Renal cortex interstitium (tissue), 11 donors: ENCODE results near the gene GMDS. TPM values are rescaled to one million over a fixed set of nuclear protein-coding genes. Genes with fewer than 3 reads are reported as not detected.

ENCODE experiments used
- DNase-seq, 11 donors: peaks; one replicate each; pipeline ENCODE4 v3.0.0-alpha.2; 2013; ENCODE audit warnings: low read depth in 9 of 11, low spot score in 4 of 11; ENCODE audit errors: extremely low read depth in 1 of 11
- polyA plus RNA-seq, 3 donors: library from polyadenylated mRNA; unstranded; fragments of 120-200 nt; gene quantifications; one replicate each; pipeline ENCODE4 v1.2.1, GENCODE V29; 2013; ENCODE audit not compliant: insufficient read length in 3 of 3

The GMDS gene
- polyA plus RNA-seq, 3 donors, result 62.2 to 72.8 (median 67.5) TPM

GRCh38 chr6:2086326-2086965 is 159.0 kb downstream of the GMDS start:
- no peak for DNase-seq

DNA sequence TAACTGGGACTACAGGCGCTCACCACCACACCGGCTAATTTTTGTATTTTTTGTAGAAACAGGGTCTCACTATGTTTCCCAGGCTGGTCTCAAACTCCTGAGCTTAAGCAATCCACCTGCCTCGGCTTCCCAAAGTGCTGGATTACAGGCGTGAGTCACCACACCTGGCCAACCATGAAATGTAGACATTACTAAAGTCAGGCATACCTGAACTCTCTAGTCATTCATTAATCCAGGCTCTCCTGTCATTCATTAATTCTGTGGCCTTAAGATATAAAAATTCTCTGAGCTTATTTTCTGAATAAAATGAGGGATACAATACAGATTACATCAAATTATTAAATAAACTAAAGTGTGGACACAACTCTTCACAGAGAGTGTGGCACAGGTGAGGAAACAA is 159.7 kb downstream of the GMDS start:
- no peak for DNase-seq

DNA sequence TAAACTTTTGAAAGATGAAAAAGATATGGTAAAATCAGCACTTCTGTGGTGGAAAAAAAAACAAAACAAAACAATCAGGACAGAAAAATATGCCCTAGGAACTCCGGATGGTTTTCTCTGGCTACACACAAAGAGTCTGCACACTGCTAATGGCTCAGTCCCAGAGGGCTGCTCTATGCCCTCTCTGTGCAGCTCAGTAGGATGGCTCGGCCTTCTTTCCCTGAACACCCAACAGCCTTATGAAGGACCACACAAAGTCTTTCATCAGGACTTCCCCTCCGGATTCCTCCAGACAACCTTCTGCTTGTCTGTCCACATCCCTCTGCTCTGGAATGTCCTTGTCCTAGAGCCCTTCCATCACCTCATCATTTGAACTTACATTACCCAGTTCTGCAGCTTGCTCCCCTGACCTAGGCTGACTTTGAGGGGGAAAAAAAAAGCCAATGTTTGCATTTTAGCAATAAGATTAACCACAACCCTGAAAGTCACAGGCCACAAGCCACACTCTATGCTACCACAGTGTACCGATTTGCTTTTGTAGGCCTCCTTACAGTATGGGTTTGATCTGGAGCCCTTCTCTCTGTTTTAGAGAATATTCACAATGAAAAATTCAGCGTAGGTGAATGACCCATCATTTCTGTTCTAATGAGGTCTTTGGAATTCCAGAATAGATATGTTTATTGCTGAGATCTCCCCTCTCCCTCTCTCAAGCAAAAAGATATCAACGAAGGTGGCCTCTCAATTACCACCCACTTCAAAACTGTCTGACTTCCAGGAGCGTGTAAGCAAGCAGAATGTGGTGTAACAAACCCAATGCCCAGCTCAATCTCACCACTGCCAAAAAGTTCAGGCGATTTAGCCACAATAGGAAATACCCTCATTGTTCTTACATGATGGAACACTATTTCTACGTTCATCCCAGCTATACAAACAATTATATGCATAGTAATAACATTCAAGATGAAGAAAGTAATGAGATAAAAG is 164.0 kb downstream of the GMDS start:
- no peak for DNase-seq

- DNase-seq, result no peak
Observed at GRCh38 chr6:2078888-2079287, 166.5 kb downstream of the GMDS start.

- DNase-seq, result no peak
Observed at GRCh38 chr6:2077826-2078225, 167.6 kb downstream of the GMDS start.

DNA sequence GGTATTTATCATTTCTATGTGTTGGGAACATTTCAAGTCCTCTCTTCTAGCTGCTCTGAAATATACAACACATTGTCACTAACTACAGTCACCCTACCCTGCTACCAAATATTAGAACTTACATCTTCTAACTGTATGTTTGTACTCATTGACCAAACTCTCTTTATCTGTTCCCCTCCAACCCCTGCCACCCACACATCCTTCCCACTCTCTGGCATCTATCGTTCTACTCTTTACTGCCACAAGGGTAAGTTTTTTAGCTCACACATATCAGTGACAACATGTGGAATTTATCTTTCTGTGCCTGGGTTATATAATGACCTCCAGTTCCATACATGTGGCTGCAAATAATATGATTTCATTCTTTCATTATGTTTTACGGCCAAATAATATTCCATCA is 171.9 kb downstream of the GMDS start:
- no peak for DNase-seq

- DNase-seq, result no peak
Observed at GRCh38 chr6:2072453-2072852, 173.0 kb downstream of the GMDS start.

- DNase-seq, result no peak
Observed at GRCh38 chr6:2063547-2063946, 181.9 kb downstream of the GMDS start.

DNA sequence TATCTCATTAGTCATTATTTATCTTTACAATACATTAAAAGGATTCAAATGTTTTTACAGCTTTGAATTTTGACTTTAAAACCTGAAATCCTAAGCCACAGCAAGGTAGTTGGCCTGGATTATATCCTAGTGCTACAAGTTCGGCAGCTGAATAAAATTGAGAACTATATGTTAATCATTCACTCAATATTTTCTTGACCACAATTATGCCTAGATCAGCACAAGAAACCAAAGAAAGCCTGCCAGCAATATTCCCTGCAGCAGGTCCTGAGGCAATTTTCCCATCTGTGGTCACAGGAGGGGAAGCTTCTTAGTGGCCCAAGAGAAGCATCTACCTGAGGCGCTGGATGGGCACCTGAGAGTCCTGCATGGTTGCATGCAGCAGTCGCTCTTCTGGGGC is 183.5 kb downstream of the GMDS start:
- DNase-seq, result no peak

DNA sequence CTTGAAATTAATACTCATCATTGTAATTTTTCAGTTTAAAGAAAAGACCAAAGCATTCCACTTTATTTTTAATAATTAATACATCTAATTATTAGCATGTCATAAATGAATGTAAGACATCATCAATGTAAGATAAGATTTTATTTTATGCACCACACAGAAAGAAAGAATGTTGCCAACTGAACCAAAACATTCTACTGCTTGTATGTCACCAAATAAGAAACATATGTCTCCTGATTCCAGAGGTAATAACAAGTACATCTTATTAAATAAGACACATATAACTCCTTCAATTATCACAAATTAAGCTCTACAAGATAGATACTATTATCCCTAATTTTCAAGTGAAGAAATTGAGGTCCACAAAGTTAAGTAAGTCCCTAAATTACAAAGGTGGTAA is 189.5 kb downstream of the GMDS start:
- DNase-seq, result no peak

- no peak for DNase-seq
Observed at GRCh38 chr6:2055143-2055542, 190.3 kb downstream of the GMDS start.

GRCh38 chr6:2054516-2055067 is 190.8 kb downstream of the GMDS start:
- DNase-seq, result no peak

DNA sequence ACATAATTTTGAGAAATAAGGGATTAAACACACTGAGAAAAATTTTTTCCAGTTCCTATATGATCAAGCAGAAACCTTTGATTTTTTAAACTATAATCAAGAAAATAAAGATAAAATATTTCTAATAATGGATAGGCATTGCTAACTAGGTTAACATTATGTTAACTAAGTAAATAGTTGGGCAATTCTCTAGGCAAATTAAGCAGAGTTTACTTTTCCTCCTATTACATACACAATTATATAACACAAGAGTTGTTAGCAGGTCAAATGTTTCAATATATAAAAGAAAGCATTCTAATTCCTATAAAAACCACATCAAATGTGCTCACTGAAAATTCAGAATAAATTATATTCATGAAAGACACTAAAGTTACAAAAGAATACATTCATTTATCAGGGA is 191.7 kb downstream of the GMDS start:
- DNase-seq, result no peak

- DNase-seq, result no peak
Observed at GRCh38 chr6:2047855-2048254, 197.6 kb downstream of the GMDS start.

DNA sequence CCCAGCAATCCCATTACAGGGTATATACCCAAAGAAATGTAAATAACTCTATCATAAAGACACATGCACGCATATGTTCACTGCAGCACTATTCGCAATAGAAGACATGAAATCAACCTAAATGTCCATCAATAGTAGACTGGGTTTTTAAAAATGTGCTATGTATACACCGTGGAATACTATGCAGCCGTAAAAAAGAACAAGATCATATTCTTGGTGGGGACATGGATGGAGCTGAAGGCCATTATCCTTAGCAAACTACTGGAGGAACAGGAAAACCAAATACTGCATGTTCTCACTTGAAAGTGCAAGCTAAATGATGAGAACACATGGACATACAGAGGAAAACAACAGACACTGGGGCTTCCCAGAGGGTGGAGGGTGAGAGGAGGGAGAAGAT is 201.2 kb downstream of the GMDS start:
- no peak for DNase-seq

DNA sequence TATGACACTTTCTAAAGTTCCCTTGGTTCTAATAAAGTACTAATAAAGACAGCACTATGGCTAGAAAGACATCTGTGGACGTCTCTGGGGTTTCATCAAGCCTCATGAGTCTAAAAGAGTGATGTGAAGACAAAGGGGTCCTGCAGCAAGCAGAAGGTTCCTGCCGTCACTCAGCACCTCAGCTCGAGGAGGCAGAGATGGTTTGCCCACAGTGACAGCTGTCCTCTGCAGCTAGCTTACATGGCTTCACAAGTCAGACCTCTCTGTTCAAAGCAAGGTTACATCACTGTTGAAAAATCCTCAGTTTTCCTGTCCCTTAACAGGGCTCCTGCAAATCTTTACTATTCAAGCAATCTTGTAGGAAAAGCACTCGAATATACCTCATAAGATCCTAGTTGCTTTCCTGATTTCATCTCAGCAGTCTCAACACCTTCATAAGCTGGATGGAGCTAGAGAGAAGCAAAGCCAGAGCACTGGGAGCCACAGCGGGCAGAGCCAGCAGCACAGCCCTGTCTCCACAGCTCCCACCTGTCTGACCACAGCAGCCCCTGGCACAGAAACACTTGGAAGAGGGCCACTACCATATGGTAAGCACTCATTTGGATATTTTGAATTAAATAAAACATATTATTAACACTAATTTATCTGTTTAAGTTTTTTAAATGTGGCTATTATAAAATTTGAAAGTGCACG is 202.3 kb downstream of the GMDS start:
- no peak for DNase-seq

- no peak for DNase-seq
Observed at GRCh38 chr6:2038092-2038491, 207.3 kb downstream of the GMDS start.

GRCh38 chr6:2037237-2037926 is 208.0 kb downstream of the GMDS start:
- DNase-seq, result peak in 2 of 11 donors; percentile 36 to 46

DNA sequence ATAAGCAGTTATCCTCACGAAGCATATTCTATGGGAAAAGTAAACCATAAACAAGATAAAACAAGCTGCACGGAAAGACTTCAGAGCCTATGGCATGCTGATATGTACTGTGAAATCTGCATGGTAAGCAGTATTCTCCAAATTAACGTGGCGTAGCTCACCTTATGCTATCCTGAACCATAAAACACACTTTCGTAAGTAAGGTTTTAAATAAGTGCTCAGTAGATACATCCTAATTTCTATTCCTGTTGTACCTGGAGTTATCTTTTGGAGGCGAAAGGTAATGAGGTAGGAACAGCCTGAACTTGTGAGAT is 208.7 kb downstream of the GMDS start:
- no peak for DNase-seq
